CD8-positive, alpha-beta memory T cell (primary cell): ENCODE measurements around the gene STK33. TPM values are rescaled to one million over a fixed set of nuclear protein-coding genes. Genes with fewer than 3 reads are reported as not detected.

Experiments used
- CTCF ChIA-PET: fragments of 350-600 bp; sonication (Branson Sonifier 250); formaldehyde crosslinking; loops from one replicate; lab custom pipeline; 2021; ENCODE audit warnings: antibody characterized with exemption; lab: Charles Lee
- POLR2A ChIA-PET: fragments of 350-600 bp; sonication (Branson Sonifier 250); formaldehyde crosslinking; loops from one replicate; lab custom pipeline; 2021; ENCODE audit warnings: antibody characterized with exemption; lab: Charles Lee
- DNase-seq, 5 donors: peaks; one replicate each; pipeline versions ENCODE4 v3.0.0 to v3.0.0-alpha.2; 2020 to 2022; ENCODE audit warnings: mixed read lengths in 1 of 5
- H3K27ac ChIP-seq: one replicate; pipeline ENCODE4 v1.7.0; 2013; ENCODE audit warnings: low read depth, mild to moderate bottlenecking, low read length, moderate library complexity
- H3K27me3 ChIP-seq: 2 replicates; pipeline ENCODE4 v1.7.0; 2013; ENCODE audit warnings: low read length, mild to moderate bottlenecking; ENCODE audit not compliant: insufficient read depth, poor library complexity, severe bottlenecking
- H3K36me3 ChIP-seq: 2 replicates; pipeline ENCODE4 v1.7.0; 2013; ENCODE audit warnings: mild to moderate bottlenecking, low read length, moderate library complexity; ENCODE audit not compliant: insufficient read depth
- H3K4me1 ChIP-seq: 2 replicates; pipeline ENCODE4 v1.7.0; 2013; ENCODE audit warnings: mild to moderate bottlenecking, low read length, moderate library complexity; ENCODE audit not compliant: insufficient read depth
- H3K4me3 ChIP-seq: 2 replicates; pipeline ENCODE4 v1.7.0; 2013; ENCODE audit warnings: mild to moderate bottlenecking, low read length
- H3K9me3 ChIP-seq: 2 replicates; pipeline ENCODE4 v1.7.0; 2013; ENCODE audit warnings: mild to moderate bottlenecking, low read length
- H3K27ac Mint-ChIP-seq, 8 donors: one replicate each; pipeline ENCODE4 v1.8.0; 2020 to 2021; ENCODE audit warnings: mixed read lengths in 8 of 8, mild to moderate bottlenecking in 6 of 8, inconsistent platforms in 3 of 8, moderate library complexity in 3 of 8
- H3K27me3 Mint-ChIP-seq, 2 donors: one replicate each; pipeline ENCODE4 v1.8.0; 2020 to 2021; ENCODE audit warnings: mixed read lengths in 2 of 2, mild to moderate bottlenecking in 1 of 2, moderate library complexity in 1 of 2
- H3K36me3 Mint-ChIP-seq, 3 donors: one replicate each; pipeline ENCODE4 v1.8.0; 2020 to 2021; ENCODE audit warnings: mixed read lengths in 3 of 3, inconsistent platforms in 1 of 3, mild to moderate bottlenecking in 1 of 3
- H3K4me1 Mint-ChIP-seq, 3 donors: one replicate each; pipeline ENCODE4 v1.8.0; 2020 to 2021; ENCODE audit warnings: mixed read lengths in 3 of 3, inconsistent platforms in 1 of 3, mild to moderate bottlenecking in 1 of 3
- H3K4me3 Mint-ChIP-seq, 7 donors: one replicate each; pipeline ENCODE4 v1.8.0; 2020 to 2021; ENCODE audit warnings: mixed read lengths in 7 of 7, mild to moderate bottlenecking in 6 of 7, moderate library complexity in 4 of 7, inconsistent platforms in 2 of 7
- H3K9me3 Mint-ChIP-seq, 5 donors: one replicate each; pipeline ENCODE4 v1.8.0; 2020 to 2022; ENCODE audit warnings: mixed read lengths in 5 of 5, mild to moderate bottlenecking in 3 of 5, moderate library complexity in 2 of 5, inconsistent platforms in 1 of 5
- polyA plus RNA-seq: library from polyadenylated mRNA; unstranded; fragments of 300-500 nt; fragmentation: Illumina TruSeq; gene quantifications from one replicate; pipeline ENCODE4 v1.2.3, GENCODE V29; 2021
- total RNA-seq, 2 experiments: library from RNA; stranded (reverse); gene quantifications; one replicate each; pipeline ENCODE4 v1.2.3, GENCODE V29; 2021

STK33 gene
- total and polyA plus RNA-seq, 3 experiments from 2014 or later: 1.5 to 3.4 (median 2.5) TPM

GRCh38 chr11:8531982-8532381, 62.0 kb downstream of the STK33 start:
- no peak overlapping the region for H3K4me3 Mint-ChIP-seq
- Histone ChIP-seq H3K27me3 (no peaks in the 10 kb centered on the region), H3K4me1 (no peaks in the 10 kb centered on the region), H3K27ac (no peak overlapping the region), H3K9me3 (no peaks in the 10 kb centered on the region), H3K4me3 (no peak overlapping the region), H3K36me3 (no peaks in the 10 kb centered on the region)
- H3K27ac Mint-ChIP-seq: no peak overlapping the region
- no peaks in the 10 kb centered on the region for H3K4me1 Mint-ChIP-seq
- H3K36me3 Mint-ChIP-seq: peaks cover 0 to 2% (median 0%) of the 10 kb centered on the region in 3 donors
- ChIA-PET POLR2A (no interaction called here), CTCF (no interaction called here)
- H3K27me3 Mint-ChIP-seq: no peaks in the 10 kb centered on the region
- no peak for DNase-seq
- H3K9me3 Mint-ChIP-seq: peaks cover 0 to 4% (median 0%) of the 10 kb centered on the region in 5 donors

- Mint-ChIP-seq H3K4me1 (no peaks in the 10 kb centered on the region), H3K36me3 (peaks cover 0 to 2% (median 0%) of the 10 kb centered on the region in 3 donors), H3K9me3 (peaks cover 0 to 3% (median 0%) of the 10 kb centered on the region in 5 donors), H3K27ac (no peak overlapping the region), H3K27me3 (no peaks in the 10 kb centered on the region), H3K4me3 (no peak overlapping the region)
- ChIA-PET POLR2A (no interaction called here), CTCF (no interaction called here)
- DNase-seq: no peak
- Histone ChIP-seq H3K4me1 (no peaks in the 10 kb centered on the region), H3K27me3 (no peaks in the 10 kb centered on the region), H3K27ac (no peak overlapping the region), H3K9me3 (no peaks in the 10 kb centered on the region), H3K36me3 (no peaks in the 10 kb centered on the region), H3K4me3 (no peak overlapping the region)
These were observed 62.7 kb downstream of the STK33 start for GRCh38 chr11:8531312-8531711.

DNA sequence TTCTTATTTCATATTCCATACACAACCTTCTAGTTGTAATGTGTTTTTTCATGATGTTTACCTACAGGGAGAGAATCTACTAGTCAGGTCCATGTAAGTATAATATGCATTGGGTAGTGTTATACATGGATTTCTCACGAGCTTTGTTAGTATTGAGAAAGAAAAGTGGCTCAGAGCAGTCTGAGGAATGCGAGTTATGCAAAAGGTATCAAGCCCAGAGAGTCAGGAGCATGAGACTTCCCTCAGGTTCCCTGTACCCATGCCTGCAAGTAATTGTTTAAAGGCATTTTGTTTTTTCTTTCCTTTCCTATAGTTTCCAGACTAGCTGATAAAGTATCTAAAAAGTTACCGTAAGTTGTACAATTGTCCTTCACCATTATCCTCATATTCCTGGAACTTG, 66.1 kb downstream of the STK33 start:
- Histone ChIP-seq H3K9me3 (no peaks in the 10 kb centered on the region), H3K4me1 (no peaks in the 10 kb centered on the region), H3K4me3 (no peak overlapping the region), H3K27me3 (no peaks in the 10 kb centered on the region), H3K36me3 (no peaks in the 10 kb centered on the region), H3K27ac (no peak overlapping the region)
- Mint-ChIP-seq H3K4me3 (no peak overlapping the region), H3K27ac (no peak overlapping the region), H3K4me1 (no peaks in the 10 kb centered on the region), H3K9me3 (peaks cover 0 to 5% (median 0%) of the 10 kb centered on the region in 5 donors), H3K27me3 (no peaks in the 10 kb centered on the region), H3K36me3 (no peaks in the 10 kb centered on the region)
- CTCF ChIA-PET: no interaction called here
- POLR2A ChIA-PET: no interaction called here
- no peak for DNase-seq

GRCh38 chr11:8523396-8523795, 70.6 kb downstream of the STK33 start:
- Mint-ChIP-seq H3K4me3 (no peak overlapping the region), H3K36me3 (peaks cover 0 to 2% (median 0%) of the 10 kb centered on the region in 3 donors)
- CTCF ChIA-PET: no interaction called here

GRCh38 chr11:8512547-8512946, 81.5 kb downstream of the STK33 start:
- Mint-ChIP-seq H3K27ac (no peak overlapping the region), H3K4me3 (no peak overlapping the region), H3K36me3 (no peaks in the 10 kb centered on the region), H3K9me3 (peaks cover 0 to 12% (median 8%) of the 10 kb centered on the region in 5 donors), H3K4me1 (no peaks in the 10 kb centered on the region), H3K27me3 (peaks cover 15 to 24% of the 10 kb centered on the region in 2 donors)
- Histone ChIP-seq H3K27ac (no peak overlapping the region), H3K36me3 (no peaks in the 10 kb centered on the region), H3K4me1 (no peaks in the 10 kb centered on the region), H3K4me3 (no peak overlapping the region), H3K27me3 (no peaks in the 10 kb centered on the region), H3K9me3 (no peaks in the 10 kb centered on the region)
- POLR2A ChIA-PET: no interaction called here
- CTCF ChIA-PET: no interaction called here
- DNase-seq: no peak

More at GRCh38 chr11:8523396-8523795, 70.6 kb downstream of the STK33 start:
- H3K4me1 ChIP-seq: no peaks in the 10 kb centered on the region
- H3K36me3 ChIP-seq: no peaks in the 10 kb centered on the region
- H3K4me1 Mint-ChIP-seq: no peaks in the 10 kb centered on the region
- H3K9me3 ChIP-seq: no peaks in the 10 kb centered on the region
- H3K27ac ChIP-seq: no peak overlapping the region
- H3K4me3 ChIP-seq: no peak overlapping the region
- no peaks in the 10 kb centered on the region for H3K27me3 ChIP-seq
- no peak overlapping the region for H3K27ac Mint-ChIP-seq
- POLR2A ChIA-PET: no interaction called here
- H3K9me3 Mint-ChIP-seq: peaks cover 0 to 9% (median 6%) of the 10 kb centered on the region in 5 donors
- H3K27me3 Mint-ChIP-seq: peaks cover under 1 to 4% of the 10 kb centered on the region in 2 donors
- DNase-seq: no peak

GRCh38 chr11:8503910-8504364, 90.1 kb downstream of the STK33 start:
- Histone ChIP-seq H3K27ac (no peak overlapping the region), H3K4me3 (no peak overlapping the region), H3K4me1 (no peaks in the 10 kb centered on the region), H3K27me3 (no peaks in the 10 kb centered on the region), H3K36me3 (no peaks in the 10 kb centered on the region), H3K9me3 (no peaks in the 10 kb centered on the region)
- no peak for DNase-seq
- Mint-ChIP-seq H3K4me1 (no peaks in the 10 kb centered on the region), H3K4me3 (no peak overlapping the region), H3K36me3 (no peaks in the 10 kb centered on the region), H3K27me3 (peaks cover 0 to 1% of the 10 kb centered on the region in 2 donors), H3K27ac (no peak overlapping the region), H3K9me3 (peaks cover 0 to 5% (median 0%) of the 10 kb centered on the region in 5 donors)
- ChIA-PET CTCF (no interaction called here), POLR2A (no interaction called here)

- no peak for DNase-seq
- POLR2A ChIA-PET: no interaction called here
- no peak overlapping the region for H3K27ac Mint-ChIP-seq
- peaks cover 0 to 1% of the 10 kb centered on the region in 2 donors for H3K27me3 Mint-ChIP-seq
- no peak overlapping the region for H3K4me3 Mint-ChIP-seq
- H3K9me3 ChIP-seq: no peaks in the 10 kb centered on the region
- H3K36me3 ChIP-seq: no peaks in the 10 kb centered on the region
- no peaks in the 10 kb centered on the region for H3K4me1 ChIP-seq
- CTCF ChIA-PET: no interaction called here
- H3K9me3 Mint-ChIP-seq: peaks cover 0 to 10% (median 4%) of the 10 kb centered on the region in 5 donors
- no peaks in the 10 kb centered on the region for H3K4me1 Mint-ChIP-seq
- no peak overlapping the region for H3K4me3 ChIP-seq
- H3K36me3 Mint-ChIP-seq: no peaks in the 10 kb centered on the region
- no peaks in the 10 kb centered on the region for H3K27me3 ChIP-seq
- H3K27ac ChIP-seq: no peak overlapping the region
These were observed 92.2 kb downstream of the STK33 start for GRCh38 chr11:8501836-8502235.

DNA sequence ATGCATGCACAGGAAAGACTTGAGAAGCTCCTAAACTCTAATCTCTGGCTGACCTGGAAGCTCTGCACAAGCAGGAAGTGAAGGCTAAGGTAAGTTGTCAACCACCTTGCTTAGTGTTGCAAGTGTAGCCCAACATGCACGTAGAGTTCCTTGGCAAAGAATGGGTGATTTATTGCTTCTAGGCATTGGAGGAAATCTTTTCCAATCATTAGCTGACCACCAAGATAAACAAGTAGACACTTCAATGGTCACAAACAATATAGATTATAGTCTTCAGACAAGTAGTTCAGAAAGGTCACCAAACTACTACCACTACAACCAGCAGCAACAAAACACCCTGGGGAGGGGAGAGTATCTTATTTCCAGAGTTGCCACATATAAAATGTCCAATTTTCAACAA, 105.6 kb downstream of the STK33 start:
- H3K4me1 Mint-ChIP-seq: no peaks in the 10 kb centered on the region
- peaks cover 0 to 6% (median 3%) of the 10 kb centered on the region in 5 donors for H3K9me3 Mint-ChIP-seq
- Histone ChIP-seq H3K27ac (no peak overlapping the region), H3K4me1 (no peaks in the 10 kb centered on the region), H3K4me3 (no peak overlapping the region), H3K36me3 (no peaks in the 10 kb centered on the region), H3K27me3 (no peaks in the 10 kb centered on the region), H3K9me3 (no peaks in the 10 kb centered on the region)
- DNase-seq: no peak
- CTCF ChIA-PET: no interaction called here
- no peaks in the 10 kb centered on the region for H3K36me3 Mint-ChIP-seq
- H3K4me3 Mint-ChIP-seq: no peak overlapping the region
- POLR2A ChIA-PET: no interaction called here
- H3K27ac Mint-ChIP-seq: no peak overlapping the region
- peaks cover 2 to 4% of the 10 kb centered on the region in 2 donors for H3K27me3 Mint-ChIP-seq
